Stimulated activated CD4-positive, alpha-beta T cell treated with anti-CD3 and anti-CD28 coated beads, TNF-alpha, amount 100 ng/mL, for 24 hours (primary cell): ENCODE results near the gene ISCU.

Experiments used
- DNase-seq, 3 experiments: peaks; one replicate each; pipeline ENCODE4 v3.0.0-alpha.2; 2020; ENCODE audit warnings: low read depth in 3 of 3

Gene ISCU

DNA sequence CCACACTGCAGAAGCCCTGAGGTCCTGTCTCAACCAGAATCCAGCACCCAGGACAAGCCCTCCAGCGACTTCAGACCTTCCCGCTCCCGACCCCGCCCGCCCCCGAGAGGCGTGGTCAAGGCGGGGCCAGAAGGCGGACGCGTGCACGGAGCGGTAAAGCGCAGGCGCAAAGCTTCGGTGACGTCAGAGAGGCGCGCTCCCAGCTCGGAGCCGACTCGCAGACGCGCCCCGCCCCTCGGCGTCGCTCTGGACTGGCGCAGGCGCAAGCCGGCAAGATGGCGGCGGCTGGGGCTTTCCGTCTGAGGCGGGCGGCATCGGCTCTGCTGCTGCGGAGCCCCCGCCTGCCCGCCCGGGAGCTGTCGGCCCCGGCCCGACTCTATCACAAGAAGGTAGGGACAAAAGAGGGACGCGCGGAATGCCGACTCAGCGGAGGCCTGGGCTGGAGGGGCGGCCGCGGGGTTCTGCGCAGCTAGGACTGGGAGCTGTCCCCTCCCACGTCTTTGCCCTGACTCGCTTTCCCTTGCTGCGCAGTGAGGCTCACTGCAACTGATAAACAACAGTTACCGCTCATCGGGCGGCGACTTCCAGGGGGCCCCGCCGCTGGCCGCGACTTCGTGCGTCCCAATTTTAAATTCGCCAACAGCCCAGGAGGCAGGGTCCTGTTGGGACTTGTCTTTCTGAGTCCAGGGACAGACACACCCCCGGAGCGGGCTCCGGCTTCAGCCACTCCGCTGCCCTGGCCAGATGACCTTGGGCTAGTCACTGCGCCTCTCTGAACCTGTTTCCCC, at the start of gene ISCU:
ISCU (plus strand) TSS at position 249 of the 788 bp plus-strand sequence; CDS start at position 276, 27 bp downstream.
- peak; percentile 98 to 99 (median 98) for DNase-seq

DNA sequence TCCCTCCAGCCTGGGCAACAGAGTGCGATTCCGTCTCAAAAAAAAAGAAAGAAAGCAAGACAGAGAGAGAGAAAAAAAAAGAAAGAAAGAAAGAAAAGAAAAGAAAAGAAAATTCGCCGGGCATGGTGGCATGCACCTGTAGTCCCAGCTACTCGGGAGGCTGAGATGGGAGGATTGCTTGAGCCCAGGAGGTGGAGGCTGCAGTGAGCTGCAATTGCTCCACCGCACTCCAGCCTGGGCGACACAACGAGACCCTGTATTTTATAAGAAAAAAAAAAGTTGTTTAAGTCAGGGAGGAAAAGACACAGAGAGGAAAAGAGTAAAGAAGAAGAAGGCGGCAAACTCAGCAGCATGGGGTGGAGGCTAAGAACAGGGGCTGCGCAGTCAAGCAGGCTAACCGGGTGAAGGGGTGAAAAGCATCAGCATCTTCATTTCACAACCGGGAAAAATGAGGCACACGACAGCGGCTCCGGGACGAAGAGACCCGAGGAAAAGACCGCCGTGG, 47.9 kb upstream of the ISCU start:
- no peak for DNase-seq

- peak; percentile 98 to 100 (median 100) for DNase-seq
Measured at GRCh38 chr12:108514973-108515814, 47.2 kb upstream of the ISCU start, which contains the start of gene FICD. FICD (plus strand) TSS chr12:108515277; CDS start chr12:108516973, 1,696 bp downstream.

GRCh38 chr12:108515916-108516315, 46.5 kb upstream of the ISCU start:
- DNase-seq, result no peak

DNA sequence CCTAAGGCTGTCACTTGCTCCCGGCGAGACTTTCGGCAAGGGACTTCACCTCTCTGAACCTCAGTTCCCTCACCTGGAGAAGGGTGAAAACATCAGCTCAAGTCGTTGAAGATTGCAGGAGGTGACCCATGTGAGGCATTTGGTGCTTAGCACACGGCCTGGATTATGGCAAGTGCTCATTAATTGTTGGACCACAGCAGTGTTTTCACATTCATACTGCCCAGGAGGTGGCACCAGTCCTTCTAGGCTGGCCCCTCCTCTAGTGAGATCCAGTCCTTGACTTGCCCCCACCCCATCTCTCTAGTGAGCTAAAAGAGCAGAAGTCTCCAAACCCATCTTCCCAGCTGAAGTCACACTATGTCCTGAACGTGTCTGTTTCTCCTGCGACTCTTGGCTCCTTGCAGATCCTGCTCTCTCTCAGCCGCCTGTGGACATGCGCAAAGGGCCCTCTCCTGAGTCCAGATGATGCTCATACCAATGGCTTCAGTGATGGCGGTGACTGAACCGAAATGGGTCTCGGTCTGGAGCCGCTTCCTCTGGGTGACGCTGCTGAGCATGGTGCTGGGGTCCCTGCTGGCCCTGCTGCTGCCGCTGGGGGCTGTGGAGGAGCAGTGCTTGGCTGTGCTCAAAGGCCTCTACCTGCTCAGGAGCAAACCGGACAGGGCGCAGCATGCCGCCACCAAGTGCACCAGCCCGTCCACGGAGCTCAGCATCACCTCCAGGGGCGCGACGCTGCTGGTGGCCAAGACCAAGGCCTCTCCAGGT, 45.7 kb upstream of the ISCU start:
- no peak for DNase-seq

GRCh38 chr12:108517288-108518100, 44.9 kb upstream of the ISCU start:
- DNase-seq, result no peak

DNA sequence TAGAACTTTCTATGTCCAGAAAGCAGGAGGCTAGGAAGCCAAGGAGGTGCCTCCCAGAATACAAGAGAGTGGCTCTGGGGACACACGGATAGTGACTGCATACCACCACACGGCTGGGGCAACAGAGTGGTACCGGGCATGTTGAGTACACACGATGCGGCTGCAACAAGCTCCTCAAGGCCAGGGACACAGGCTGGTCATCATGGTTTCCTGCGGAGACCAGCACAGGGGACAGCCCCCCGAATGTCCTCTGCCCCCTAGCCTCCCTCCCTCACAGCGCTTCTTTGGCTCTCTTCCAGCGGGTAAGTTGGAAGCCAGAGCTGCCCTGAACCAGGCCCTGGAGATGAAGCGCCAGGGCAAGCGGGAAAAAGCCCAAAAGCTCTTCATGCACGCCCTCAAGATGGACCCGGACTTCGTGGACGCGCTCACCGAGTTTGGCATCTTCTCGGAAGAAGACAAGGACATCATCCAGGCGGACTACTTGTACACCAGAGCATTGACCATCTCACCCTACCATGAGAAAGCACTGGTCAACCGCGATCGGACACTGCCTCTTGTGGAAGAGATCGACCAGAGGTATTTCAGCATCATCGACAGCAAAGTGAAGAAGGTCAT, 44.2 kb upstream of the ISCU start:
- no peak for DNase-seq

DNA sequence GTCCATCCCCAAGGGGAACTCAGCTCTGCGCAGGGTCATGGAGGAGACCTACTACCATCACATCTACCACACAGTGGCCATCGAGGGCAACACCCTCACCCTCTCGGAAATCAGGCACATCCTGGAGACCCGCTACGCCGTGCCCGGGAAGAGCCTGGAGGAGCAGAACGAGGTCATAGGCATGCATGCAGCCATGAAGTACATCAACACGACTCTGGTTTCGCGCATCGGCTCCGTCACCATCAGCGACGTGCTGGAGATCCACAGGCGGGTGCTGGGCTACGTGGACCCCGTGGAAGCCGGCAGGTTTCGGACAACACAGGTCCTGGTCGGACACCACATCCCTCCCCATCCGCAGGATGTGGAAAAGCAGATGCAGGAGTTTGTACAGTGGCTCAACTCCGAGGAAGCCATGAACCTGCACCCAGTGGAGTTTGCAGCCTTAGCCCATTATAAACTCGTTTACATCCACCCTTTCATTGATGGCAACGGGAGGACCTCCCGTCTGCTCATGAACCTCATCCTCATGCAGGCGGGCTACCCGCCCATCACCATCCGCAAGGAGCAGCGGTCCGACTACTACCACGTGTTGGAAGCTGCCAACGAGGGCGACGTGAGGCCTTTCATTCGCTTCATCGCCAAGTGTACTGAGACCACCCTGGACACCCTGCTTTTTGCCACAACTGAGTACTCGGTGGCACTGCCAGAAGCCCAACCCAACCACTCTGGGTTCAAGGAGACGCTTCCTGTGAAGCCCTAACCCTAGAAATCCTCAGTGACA, 43.5 kb upstream of the ISCU start:
- DNase-seq, result no peak

DNA sequence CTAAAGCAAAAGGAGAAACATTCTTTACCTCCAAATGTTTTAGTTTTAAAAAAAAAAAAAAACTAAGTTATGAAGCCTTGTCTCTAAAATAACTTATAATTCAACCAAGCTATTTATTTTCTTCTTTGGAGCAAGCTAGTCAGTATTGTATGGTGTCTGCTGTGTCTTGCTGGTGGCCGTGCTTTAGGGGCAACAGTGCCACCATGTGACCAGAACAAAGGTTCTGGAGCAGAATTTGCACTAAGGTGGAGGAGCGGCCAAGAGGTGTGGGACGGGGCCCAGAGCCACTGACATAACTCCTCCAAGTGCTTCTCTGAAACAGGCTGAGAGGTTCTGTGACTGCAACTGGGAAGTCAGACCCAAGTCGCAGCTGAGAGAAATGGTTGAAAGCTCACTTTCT, 42.8 kb upstream of the ISCU start:
- no peak for DNase-seq

- no peak for DNase-seq
Measured at GRCh38 chr12:108523365-108523764, 39.0 kb upstream of the ISCU start.

- DNase-seq, result no peak
Measured at GRCh38 chr12:108525681-108526080, 36.7 kb upstream of the ISCU start.

DNA sequence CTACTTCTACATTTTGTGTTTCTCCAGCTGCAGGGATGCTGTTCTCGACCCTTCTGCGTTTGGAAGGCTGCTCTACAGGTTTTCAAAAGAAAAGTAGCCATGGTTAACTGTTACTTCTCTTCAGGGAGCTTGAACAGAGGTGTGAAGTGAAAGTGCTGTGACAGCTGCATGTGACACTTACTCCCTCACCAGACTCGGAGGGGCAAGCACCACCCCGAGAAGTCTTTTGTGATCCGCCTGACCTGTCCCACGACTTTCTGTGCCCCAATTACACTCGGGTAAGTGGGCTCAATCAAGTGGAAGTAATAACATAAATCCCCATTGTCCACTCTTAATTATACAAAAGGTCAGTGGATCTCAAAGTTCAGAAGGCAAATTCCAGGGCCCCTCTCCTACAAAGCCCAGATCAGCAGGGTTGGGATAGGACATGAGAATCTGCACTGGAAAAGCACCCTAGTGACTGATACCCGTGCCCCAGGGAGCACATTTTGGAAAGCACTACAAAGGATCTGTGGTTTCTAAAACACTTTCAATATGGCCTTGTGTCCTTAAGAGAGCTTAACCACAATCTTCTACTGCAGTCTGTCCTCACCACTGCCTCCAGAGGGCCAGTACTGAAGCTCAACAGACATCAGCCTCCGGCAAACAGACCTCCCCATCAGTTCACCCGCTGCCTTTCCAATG, 35.8 kb upstream of the ISCU start:
- no peak for DNase-seq

DNA sequence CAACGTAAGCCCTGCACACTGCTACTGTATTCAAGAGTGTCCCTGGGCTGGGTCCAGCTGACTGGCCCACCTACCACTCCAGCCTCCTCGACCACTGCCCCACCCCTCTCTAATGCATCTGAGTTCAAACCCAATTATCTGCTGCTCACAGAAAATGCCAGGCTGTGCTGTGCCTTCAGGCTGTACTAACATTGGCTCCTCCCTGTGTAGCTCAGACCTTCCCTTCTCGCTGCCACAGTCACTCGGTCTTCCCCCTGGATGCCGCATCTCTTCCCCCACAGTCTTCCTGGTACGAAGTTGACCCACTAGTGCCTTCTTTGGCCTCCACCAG, 35.3 kb upstream of the ISCU start:
- no peak for DNase-seq

DNA sequence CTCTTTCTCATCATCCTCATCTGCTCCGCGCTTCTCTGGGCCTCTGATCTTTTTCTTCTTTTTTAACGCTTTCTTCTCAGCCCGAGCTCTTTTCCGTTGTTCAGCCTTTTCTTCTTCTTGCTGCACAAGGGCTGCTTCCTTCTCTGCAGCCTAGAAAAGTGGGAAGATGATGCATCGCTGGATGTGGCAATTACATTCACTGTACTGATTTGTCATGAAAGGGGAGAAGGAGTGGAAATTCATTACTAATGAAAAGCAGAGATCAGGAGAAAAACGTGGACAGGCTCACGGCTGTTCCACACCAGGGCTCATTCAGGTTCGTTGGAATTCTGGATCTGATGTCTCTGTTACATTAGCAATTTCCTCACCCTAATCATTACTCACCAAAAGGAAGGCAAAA, 32.2 kb upstream of the ISCU start:
- DNase-seq, result no peak

DNA sequence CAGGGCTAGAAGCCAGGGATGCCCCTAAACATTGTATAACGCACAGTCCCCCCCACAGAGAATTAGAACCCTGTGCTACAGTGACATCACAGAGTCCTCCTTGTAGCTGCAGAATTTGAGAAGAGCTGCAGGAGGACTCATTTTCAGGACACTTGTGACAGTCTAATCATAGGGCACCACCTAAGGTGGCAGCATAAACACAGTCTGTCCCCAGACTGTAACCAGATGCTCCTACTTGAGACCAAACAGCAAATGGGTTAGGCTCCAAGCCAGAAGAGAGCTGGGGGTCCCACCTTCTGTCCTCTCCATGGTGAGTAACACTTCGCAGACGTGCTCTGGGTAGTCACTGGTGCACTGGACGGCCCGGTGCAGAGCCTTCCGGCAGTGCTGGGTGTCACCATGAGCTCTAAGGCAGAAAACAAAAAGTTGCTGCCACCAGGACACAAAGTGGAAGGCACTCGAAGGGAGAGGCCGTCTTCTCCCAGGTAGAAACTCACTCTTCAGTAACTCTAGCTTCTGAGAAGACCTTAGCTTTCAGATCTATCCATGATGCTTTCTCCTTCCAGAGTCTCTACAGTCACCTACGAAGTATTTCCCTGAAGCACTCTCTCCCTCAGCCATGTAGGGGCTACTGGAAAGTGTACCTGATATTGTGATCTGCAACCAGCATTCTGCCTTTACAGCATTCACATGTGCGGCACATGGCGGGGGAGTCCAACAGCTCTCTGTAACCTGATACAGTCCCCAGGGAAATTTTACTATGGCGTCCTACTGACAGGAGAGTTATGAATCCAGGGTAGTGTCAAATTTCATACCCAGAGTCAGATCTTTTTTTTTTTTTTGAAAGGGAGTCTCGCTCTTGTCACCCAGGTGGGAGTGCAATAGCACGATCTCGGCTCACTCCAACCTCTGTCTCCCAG, 30.2 kb upstream of the ISCU start:
- no peak for DNase-seq

DNA sequence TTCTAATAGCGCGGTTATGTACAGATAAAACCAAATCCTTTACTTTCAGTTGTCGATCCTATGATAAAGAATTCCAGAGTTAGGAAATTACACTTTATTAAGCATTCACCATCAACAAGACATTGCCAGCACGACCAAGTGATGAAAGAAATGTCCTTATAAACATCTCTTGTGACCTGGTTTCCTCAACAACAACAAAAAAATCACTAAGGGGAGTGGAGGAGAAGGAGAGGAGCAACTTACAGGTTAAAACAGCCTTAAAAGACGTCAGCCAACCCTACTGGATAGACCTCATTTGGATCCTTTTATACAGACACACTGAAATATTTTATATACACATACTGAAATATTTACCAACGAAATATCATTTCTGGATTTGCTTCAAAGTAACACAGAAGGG, 24.2 kb upstream of the ISCU start:
- DNase-seq, result no peak

- DNase-seq, result no peak
Measured at GRCh38 chr12:108538616-108539195, 23.7 kb upstream of the ISCU start.

DNA sequence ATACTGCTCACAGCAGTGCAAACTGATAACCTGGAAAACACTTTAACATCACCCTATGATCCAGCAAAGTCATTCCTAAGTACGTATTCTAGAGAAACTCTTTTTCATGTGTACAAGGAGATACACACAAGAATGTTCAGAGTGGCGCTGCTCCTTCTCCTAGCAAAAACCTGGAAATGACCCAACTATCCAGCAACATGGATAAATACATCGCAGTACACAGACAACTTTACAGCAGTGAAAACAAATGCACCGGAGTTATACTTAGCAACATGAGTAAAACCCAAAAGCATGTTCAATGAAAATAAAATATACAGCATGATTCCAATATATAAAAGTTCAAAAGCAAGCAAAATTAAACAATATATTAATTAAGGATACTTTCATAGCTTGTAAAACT, 20.1 kb upstream of the ISCU start:
- DNase-seq, result no peak
